Dedifferentiated amniotic fluid mesenchymal stem cell (primary cell): ENCODE measurements around the gene TLR10.
"Not testable (repeated sequence)": the region's sequence is repeated elsewhere in the genome, so short reads cannot be mapped to it uniquely, and the experiment has no call there.

Experiments used
- DNase-seq: peaks from one replicate; pipeline ENCODE4 v3.0.0-alpha.2; 2016; ENCODE audit errors: extremely low spot score

Gene TLR10

DNA sequence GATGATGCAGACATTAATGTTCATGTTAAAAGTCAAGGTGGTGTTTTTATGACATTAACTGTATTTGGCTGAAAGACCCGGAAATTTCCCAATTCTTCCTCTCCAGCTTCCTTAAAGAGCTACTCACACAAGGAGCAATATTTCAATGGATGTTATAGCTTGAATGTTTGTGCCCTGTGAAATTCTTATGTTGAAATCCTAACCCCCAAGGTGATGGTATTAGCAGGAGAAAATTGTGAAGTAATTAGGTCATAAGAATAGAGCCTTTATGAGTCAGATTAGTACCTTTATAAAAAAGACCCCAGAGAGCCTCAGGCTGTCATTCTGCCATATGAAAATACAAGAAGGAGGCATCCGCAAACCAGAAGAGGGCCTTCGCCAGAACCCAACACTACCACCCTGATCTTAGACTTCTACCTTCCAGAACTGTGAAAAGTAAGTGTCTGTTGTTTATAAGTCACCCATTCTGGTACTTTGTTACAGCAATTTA lies 18.2 kb upstream of the TLR10 start:
- DNase-seq, result no peak

DNA sequence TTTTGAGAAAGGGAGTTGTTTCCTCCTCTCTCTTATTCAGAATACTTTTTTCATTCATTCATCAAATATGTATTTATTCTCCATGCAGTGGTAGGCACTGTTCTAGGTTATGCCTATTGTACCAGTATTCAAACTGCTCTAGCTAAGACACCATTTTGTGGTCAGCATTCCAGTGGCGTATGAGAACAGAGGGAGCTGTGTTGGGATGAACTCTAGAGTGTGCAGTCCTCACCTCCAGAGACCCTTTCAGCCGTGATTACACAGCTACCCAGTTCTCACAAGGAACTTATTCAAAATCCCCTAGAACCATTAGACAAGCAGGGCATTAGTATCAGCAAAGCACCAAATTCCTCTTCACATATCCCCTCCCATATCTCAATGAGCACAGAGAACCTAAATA lies 17.6 kb upstream of the TLR10 start:
- DNase-seq, result no peak

DNA sequence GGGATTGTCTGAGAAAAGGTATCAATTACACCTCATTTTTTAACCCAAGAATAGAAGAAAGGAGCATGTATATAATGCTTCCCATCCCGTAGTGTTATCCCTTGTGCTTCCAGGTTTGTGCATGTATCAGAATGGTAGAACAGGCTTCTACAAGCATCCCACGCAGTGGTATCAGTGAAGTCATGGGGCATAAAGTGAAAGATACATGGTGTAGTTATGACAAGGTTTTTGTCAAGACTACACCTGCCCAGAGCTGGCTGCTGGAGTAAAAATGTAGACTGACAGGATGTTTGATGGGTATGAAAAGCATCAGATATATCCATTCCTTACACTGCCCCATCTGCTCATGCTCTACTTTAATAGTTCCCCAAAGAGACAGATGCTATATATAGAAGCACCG lies 12.3 kb upstream of the TLR10 start:
- DNase-seq, result no peak

DNA sequence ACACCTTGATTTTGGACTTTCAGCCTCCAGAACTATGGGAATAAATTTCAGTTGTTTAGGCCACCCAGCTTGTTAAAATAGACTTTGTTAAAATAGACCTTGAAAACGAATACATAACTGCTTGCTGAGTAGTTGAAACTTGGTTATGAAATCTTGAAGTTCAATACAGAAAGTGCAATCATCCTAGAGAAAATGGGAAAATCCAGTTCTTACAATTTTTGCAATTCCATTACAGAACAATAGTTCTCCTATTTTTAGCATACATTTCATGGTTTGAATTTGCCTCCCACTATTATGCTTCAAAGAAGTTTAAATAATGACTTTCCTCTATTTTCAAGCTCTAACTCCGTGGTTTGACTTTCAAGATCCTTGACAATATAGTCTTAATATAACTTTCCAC lies 11.3 kb upstream of the TLR10 start:
- DNase-seq, result no peak

DNA sequence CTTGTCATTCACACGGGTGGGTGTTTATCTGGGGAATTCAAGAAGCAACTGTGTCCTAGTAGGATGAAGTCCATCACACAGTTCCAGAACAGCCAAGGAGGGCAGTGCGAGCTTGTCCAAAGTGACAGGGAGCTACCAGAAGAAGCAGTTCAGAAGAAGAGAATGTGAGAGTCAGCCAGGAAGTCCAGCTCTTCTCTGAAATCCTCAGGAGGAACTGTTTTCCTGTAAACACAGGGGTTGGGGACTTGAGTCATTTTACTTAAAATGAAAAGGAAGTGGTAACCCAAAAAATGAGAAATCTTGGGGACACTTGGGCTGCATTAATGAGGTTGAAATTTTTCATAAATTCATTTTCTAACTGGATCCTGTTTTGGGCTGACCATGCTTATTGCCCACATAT lies 8.2 kb upstream of the TLR10 start:
- DNase-seq, result no peak

DNA sequence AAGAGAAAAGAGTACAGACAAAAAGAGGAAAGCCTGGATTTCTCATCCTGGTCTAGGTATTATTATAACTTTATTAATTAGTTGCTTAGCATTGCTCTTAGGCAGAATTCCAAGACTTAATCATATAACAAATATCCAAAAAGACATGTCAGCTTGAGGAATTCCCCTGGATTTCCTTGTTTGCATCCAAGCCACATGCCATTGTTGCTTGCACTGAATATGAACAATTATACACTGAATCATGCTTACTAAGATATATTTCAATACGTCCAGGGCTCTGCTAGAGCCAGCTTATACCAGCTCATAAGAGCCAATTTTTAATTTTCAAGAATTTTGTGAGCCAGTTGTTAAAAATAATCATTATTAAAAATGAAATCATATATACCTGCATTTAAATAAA lies 5.5 kb upstream of the TLR10 start:
- DNase-seq, result no peak

DNA sequence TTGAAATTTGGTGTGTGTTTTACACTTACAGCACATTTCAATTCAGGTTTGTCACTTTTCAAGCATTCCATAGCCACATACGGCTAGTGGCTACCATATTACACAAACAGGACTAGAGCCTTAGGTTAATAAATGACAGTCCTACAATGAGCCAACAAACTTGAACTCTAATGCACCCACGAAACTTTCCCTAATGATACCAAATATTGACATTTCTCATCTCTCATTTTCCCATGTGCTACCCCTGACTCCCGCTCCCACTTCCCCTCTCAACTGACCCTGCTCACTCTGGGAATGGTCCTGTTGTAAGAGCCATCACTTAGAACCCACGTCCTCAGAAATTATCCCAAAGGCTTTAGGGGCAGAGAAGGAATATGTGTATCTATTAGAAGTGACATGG lies 4.9 kb upstream of the TLR10 start:
- DNase-seq, result no peak

DNA sequence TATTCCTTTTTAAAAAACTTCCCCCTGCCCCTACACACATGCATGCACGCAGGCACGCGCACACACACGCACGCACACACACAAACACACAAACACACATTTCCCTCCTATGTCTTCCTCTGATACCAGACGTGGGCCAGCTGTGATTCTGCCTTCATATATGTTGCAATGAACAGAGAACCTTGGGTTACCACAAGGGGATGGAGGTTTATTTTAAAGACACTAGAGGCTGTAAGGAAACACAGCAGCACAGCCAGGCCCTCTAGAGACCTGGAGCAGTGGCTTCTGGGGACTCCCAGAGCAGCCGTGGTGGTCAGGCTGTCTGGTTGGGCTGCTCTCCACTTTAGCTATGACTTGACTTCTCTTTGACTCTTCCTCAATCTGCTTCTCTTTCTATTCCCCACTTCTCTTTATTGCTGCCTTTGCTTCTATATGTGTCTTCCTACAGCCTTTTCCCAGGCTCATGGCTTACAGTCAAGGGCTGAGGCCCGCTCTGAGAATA lies 3.2 kb upstream of the TLR10 start:
- DNase-seq, result no peak

DNA sequence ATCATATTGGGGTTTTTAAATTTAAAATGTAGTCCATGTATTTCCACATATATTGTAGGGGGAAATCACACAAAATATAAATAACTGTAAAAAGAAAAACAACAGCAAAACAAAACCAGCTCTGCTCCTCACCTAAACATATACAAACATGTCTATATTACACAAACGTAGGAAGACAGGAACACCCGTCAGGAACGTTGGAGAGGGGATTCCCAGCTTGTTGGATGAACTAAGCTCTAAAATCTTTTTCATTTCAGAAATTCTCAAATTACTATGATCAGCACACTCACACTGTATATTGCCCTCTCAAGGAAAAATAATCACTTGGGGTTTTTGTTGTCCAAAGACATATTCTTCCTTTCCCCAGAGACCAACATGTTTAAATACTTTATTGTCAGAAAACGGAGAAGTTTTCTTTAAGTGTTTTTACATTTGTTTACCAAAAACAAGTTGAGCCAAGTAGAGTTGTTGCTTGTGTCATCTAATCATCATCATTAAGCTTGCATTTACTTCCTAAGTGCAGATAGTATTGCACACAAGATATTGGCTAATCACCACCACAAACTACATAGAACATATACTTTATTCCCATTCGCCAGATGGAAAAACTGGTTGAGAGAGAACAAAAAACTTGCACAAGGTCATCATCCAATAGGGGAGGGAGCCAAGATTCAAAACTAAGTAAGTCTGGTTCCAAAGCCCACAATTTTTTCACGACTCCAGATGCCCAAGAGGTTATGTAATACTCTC lies 2.4 kb upstream of the TLR10 start:
- DNase-seq, result no peak

DNA sequence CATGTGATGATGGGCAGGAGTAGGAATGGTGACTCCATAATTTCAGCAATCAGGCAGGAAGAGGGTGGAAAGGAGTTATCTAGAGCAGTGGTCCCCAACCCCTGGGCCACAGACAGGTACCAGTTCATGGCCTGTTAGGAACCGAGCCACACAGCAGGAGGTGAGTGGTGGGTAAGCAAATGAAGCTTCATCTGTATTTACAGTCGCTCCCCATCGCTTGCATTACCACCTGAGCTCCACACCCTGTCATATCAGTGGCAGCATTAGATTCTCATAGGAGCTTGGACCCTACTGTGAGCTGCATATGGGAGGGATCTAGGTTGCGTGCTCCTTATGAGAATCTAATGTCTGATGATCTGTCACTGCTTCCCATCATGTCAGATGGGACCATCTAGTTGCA lies 1.4 kb upstream of the TLR10 start:
- no peak for DNase-seq

DNA sequence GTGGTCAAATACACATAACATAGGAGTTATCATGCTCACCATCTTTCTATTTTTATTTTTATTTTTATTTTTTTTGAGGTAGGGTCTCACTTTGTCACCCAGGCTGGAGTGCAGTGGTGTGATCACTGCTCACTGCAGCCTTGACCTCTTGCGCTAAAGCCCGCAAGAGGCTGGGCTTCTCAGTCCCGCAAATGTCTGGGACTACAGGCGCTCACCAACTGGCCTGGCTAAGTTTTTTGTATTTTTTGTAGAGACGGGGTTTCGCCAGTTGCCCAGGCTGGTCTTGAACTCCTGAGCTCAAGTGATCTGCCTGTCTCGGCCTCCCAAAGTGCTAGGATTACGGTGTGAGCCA lies 295 bp upstream of the TLR10 start:
- no peak for DNase-seq

DNA sequence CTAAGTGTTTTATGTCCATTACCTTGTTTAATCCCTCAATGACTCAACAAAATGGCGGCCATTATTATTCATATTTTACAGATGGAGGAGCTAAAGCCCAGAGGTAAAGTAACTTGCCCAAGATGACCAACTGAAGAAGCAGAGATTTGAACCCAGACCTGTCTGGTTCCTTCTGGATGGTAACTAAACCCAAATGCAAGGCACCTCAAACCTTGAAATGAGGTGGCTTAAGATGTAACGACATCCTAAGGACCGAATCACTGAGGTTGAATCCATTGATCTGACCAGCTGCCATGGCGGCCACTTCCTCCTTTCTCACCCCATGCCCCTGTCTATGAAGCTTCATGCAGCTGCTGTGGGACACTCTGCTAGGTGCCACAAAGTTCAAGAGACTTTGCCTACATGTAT lies 932 bp downstream of the TLR10 start:
- DNase-seq, result no peak

DNA sequence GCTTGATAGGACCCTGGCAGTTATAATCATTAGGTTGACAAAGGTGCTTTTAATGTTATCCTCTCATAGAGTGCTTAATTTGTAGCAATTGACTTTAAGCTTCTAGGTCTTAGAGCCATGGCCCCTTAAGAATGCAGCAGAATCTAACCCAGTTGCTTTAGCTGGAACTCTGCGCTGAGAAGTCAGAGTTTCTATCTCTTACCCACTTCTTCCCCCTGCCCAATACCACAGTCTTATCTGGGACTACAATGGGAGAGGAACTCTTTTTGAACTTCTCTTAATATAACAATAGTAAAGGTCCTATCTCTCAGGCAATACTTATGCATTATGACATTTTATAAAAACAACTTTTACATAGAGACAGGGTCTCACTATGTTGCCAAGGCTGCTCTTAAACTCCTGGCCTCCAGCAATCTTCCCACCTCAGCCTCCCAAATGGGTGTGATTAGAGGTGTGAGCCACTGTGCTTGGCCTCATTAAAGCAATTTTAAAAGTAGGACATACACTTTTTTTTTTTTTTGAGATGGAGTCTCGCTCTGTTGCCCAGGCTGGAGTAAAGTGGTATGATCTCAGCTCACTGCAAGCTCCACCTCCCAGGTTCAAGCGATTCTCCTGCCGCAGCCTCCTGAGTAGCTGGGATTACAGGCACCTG lies 1.8 kb downstream of the TLR10 start:
- no peak for DNase-seq

DNA sequence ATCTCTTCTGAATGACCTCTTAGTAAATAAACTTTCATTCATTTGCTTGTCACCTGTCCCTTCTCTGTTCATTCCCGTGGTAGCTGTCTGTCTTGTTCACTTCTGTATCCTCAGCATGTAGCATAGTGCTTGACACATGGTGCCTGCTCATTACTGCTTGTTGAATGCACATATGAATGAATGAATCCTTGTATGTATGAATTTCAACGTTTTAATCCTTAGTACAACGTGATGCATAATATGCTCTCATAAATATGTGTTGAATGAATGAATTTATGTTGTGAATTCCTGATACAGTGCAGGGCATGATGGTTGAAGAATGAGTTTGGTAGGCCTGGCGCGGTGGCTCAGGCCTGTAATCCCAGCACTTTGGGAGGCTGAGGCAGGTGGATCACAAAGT lies 3.0 kb downstream of the TLR10 start:
- no peak for DNase-seq

DNA sequence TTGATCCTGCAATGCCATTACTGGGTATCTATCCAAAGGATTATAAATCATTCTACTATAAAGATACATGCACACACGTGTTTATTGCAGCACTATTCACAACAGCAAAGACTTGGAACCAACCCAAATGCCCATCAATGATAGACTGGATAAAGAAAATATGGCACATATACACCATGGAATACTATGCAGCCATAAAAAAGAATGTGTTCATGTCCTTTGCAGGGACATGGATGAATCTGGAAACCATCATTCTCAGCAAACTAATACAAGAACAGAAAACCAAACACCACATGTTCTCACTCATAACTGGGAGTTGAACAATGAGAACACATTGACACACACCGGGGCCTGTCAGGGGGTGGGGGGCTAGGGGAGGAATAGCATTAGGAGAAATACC lies 4.9 kb downstream of the TLR10 start:
- DNase-seq, result not testable (repeated sequence)

DNA sequence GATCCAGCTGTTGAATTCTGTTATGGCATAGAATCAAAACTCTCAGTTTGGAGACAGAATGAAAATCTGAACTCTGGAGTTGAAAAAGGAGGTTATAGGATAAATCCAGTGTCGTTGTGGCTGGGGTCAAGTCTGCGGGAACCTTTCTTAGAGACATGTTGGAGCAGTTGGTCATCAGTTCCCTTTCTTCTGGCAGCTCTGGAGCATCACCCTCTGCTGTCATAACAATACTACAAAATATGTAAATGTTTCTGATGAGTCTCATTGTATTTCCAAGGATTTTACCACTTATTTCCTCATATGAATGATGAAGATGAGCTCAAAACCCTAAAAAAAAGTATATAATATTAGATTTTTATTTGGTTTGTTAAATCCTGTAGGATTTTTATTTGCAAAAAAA lies 7.5 kb downstream of the TLR10 start:
- no peak for DNase-seq

DNA sequence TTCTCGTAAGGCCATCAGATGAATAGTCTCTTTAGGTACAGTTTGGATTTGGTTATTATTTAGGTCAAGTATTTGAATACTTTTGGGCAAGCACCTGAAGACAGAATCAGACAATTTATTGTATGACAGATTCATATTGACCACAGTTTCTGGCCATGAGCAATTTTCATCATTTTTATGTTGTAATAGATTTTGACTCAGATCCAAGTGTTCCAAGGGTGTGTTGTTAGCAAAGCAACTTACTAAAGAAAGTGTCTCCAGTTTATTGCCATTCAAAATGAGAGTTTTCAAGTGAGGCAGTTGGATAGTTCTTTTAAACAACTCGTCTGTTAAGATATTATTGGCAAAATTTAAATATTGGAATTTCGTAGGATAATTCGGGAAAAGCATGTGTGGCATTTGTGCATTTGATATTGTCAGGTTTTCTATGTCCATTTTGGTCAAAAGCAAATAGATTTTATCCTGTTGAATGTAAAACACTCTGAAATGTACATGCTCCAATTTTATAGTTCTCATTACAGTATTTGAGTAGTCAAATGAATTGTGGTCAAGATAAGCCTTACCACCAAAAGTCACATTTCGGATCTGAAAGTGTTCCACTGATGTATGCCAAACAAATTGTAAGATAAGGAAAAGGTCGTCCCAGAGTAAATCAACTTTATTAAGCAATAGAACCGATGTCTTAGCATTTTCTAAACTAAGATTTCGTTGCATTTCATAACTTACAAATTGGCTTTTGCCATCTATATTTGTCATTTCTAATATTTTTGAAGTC lies 8.4 kb downstream of the TLR10 start:
- DNase-seq, result no peak

DNA sequence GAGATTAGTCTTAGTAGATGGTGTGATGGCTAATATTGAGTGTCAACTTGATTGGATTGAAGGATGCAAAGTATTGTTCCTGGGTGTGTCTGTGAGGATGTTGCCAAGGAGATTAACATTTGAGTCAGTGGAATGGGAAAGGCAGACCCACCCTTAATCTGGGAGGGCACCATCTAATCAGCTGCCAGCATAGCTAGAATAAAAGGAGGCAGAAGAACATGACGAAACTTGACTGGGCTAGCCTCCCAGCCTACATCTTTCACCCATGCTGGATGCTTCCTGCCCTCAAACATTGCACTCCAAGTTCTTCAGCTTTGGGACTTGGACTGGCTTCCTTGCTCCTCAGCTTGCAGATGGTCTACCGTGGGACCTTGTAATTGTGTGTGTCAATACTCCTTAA lies 12.5 kb downstream of the TLR10 start:
- not testable (repeated sequence) for DNase-seq

DNA sequence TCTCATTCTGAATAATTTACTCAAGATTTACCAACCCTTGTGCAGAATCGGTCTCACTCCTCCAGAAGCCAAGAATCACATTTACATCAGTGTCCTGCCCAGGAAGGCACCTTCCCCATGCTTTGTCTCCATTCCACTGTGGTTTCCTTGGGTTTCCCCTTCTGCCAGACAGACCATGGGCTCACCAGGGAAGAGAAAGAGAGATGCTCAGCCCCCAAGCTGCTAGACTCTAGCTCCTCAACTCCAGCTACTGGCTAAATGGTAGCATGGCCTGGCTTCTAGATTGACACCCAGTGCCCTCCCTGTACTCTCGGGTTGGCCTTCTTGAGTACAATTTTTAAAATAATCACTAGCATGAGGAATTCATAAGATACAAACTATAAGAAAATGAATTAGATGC lies 12.9 kb downstream of the TLR10 start:
- no peak for DNase-seq

DNA sequence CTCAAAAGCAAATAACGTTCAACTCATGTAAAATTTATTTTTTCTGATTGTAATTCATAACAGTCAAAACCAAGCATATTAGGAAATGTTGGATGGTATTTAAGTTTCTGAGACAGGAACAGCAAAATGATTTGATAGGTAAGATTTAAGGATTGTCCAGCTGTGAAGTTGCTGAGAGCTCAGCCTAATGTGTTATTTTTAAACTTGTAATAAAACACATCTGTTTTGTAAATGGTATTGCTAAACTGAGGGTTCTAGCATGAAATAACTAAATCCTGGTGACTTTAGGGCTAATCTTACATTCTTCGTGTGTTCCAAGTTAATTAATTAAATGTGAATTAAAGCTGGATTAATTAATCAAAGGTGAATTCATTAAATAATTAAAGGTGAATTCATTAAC lies 13.3 kb downstream of the TLR10 start:
- no peak for DNase-seq

DNA sequence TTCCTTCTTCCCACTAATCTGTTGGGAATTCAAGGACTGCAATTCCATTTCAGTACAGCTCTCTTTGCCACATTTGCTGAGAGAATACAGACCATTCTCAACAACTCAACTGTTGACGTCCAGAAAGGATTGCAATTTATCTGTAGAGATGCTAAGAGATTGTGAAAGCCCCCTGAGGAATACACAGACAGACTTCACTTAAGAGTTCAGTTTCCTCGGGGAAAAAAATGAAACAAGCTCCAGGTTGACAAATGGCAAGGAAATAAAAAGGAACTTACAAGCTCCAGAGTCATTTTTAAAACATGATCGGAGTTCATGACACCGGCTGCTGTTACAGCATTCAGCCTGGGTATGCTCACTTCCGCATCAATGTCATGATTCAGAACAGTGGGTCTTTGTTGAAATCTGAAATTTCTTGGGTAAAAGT lies 13.8 kb downstream of the TLR10 start:
- DNase-seq, result no peak

DNA sequence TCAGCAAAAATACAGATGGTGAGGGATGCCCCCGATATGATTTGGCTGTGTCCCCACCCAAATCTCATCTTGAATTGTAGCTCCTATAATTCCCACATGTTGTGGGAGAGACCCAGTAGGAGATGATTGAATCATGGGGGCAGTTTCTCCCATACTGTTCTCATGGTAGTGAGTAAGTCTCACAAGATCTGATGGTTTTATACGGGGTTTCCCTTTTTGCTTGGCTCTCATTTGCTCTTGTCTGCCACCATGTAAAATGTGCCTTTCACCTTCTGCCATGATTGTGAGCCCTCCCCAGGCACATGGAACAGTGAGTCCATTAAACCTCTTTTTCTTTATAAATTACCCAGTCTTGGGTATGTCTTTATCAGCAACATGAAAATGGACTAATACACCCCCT lies 15.8 kb downstream of the TLR10 start:
- DNase-seq, result not testable (repeated sequence)

DNA sequence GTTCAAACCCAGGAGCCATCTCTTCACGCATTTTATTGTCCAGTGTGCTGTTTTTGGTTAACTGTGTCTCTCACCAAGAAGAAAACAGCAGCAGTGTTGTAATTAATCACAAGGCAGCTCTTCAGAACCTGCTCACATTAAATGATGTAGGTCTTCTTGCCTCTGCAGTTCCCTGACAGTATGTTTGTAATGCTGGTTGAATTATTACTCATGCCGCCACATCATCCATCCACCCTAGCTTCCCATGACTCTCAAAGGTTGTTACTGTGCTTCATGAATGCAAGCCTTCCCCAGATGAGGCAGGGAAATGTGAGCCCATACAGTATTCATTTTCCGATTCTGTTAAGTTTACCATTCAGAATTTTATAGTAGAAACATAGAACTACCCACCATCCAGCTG lies 17.4 kb downstream of the TLR10 start:
- no peak for DNase-seq
